Measurements from ENCODE around the gene GAA.

DNA sequence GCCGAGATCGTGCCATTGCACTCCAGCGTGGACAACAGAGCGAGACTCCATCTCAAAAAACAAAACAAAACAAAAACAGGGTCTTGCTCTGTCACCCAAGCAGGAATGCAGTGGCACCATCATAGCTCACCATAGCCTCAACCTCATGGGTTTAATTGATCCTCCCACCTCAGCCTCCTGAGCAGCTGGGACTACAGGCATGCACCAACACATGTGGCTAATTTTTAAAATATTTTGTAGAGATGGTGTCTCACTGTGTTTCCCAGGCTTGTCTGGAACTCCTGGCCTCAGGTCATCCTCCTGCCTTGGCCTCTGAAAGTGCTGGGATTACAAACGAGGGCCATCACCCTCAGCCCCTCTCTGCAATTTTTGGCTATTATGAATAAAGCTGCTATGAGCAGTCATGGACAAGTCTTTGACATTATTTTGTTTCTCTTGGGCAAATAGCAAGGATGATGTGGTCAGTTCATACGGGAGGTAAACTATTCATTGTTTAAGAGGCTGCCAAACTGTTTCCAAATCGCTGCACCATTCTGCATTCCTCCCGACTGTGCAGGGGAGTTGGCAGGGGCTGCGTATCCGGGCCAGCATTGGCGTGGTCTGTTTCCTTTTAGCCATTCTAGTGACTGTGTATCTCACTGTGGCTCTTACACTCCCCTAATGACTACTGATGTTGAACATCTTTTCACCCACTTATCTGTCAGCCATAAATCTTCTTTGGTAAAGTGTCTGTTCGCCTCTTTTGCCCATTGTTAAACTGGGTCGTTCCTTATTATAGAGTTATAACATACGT lies 24.5 kb downstream of the GAA start:
- TF ChIP-seq CTCF (IDR thresholded peaks at IDR 0.05) (no peak), EZH2 (IDR thresholded peaks at IDR 0.05) (no peak), EZH2phosphoT487 (IDR thresholded peaks at IDR 0.05) (no peak)
